HFFc6 (cell line): ENCODE data around the gene TBC1D23. TPM values are rescaled to one million over a fixed set of nuclear protein-coding genes. Genes with fewer than 3 reads are reported as not detected.

Experiments
- DNase-seq: peaks from one replicate; pipeline ENCODE4 v3.0.0-alpha.2; 2018
- H3K27ac Mint-ChIP-seq: 2 replicates; pipeline ENCODE4 v1.8.0; 2020; ENCODE audit warnings: mild to moderate bottlenecking, mixed read lengths
- H3K27me3 Mint-ChIP-seq: 2 replicates; pipeline ENCODE4 v1.8.0; 2021; ENCODE audit warnings: mild to moderate bottlenecking, moderate library complexity, mixed read lengths; ENCODE audit not compliant: insufficient read depth
- H3K36me3 Mint-ChIP-seq: 2 replicates; pipeline ENCODE4 v1.8.0; 2021; ENCODE audit warnings: low read depth, mixed read lengths
- H3K4me1 Mint-ChIP-seq: 2 replicates; pipeline ENCODE4 v1.8.0; 2020; ENCODE audit warnings: low read depth, mixed read lengths
- H3K4me3 Mint-ChIP-seq: 2 replicates; pipeline ENCODE4 v1.8.0; 2020; ENCODE audit warnings: mild to moderate bottlenecking, moderate library complexity, mixed read lengths
- H3K9me3 Mint-ChIP-seq: 2 replicates; pipeline ENCODE4 v1.8.0; 2020; ENCODE audit warnings: mild to moderate bottlenecking, mixed read lengths
- CTCF ChIP-seq: fragments of 200-600 bp; sonication (generic); IDR thresholded peaks from 2 replicates; pipeline ENCODE4 v1.5.0; 2021; ENCODE audit warnings: antibody characterized with exemption, mild to moderate bottlenecking
- total RNA-seq, 6 experiments: library from RNA; stranded (reverse); fragmentation: NEBNext Ultra II Directional; extraction: Animal tissue kit (Norgen Biotek cat#: 25700); gene quantifications; 2 replicates in 1 of 6; 3 replicates in 5 of 6; pipeline ENCODE4 v1.2.3, GENCODE V29; 2021

Gene TBC1D23
- total RNA-seq, 6 experiments from 2014 or later: 62.1 to 76.5 (median 72.9) TPM

- Mint-ChIP-seq H3K4me3 (peak overlapping the region; percentile 40; the same call in 1 of the 2 replicates), H3K27me3 (no peaks in the 10 kb centered on the region; the same call in 1 of the 2 replicates), H3K36me3 (peaks cover 57% of the 10 kb centered on the region), H3K27ac (peak overlapping the region; percentile 49), H3K9me3 (no peaks in the 10 kb centered on the region), H3K4me1 (peaks cover 26% of the 10 kb centered on the region)
- peak; percentile 8 for DNase-seq
- TF ChIP-seq CTCF: no peak
Observed at GRCh38 chr3:100370756-100371155, 110.0 kb downstream of the TBC1D23 start.

- no peak overlapping the region for H3K27ac Mint-ChIP-seq
- peaks cover 54% of the 10 kb centered on the region for H3K36me3 Mint-ChIP-seq
- no peak overlapping the region for H3K4me3 Mint-ChIP-seq
- no peaks in the 10 kb centered on the region for H3K9me3 Mint-ChIP-seq
- peaks cover 20% of the 10 kb centered on the region for H3K4me1 Mint-ChIP-seq
- no peak for TF ChIP-seq CTCF
- H3K27me3 Mint-ChIP-seq: no peaks in the 10 kb centered on the region; the same call in 1 of the 2 replicates
- DNase-seq: no peak
Observed at GRCh38 chr3:100374521-100374920, 113.7 kb downstream of the TBC1D23 start.

Other genes with a start within 250 kb of the TBC1D23 start
- gene FILIP1L, start 146.5 kb upstream of the TBC1D23 start, total RNA-seq: 10 to 100 TPM; 37.8 to 54.7 (median 48.2) TPM
- gene NIT2, start 73.8 kb downstream of the TBC1D23 start, total RNA-seq: 10 to 100 TPM; 36.4 to 48.6 (median 42.7) TPM
- gene TOMM70, start 140.1 kb downstream of the TBC1D23 start, total RNA-seq: 10 to 100 TPM; 45.9 to 51.7 (median 48.7) TPM
- 1 to 10 TPM; 1.1 to 2.7 (median 1.6) TPM for gene LNP1, start 140.5 kb downstream of the TBC1D23 start, total RNA-seq
- gene TMEM45A, start 231.6 kb downstream of the TBC1D23 start, total RNA-seq: 10 to 100 TPM; 25.2 to 44.1 (median 28.5) TPM